Stimulated activated CD8-positive, alpha-beta memory T cell treated with anti-CD3 and anti-CD28 coated beads, Interleukin-4, amount 100 ng/mL, for 1 hour (primary cell): Measurements from ENCODE around the gene SOX13.

Experiments
- DNase-seq, 2 donors: peaks; one replicate each; pipeline ENCODE4 v3.0.0-alpha.2; 2020; ENCODE audit warnings: low read depth in 2 of 2, low spot score in 1 of 2

The SOX13 gene

GRCh38 chr1:204062106-204062505 lies 10.8 kb upstream of the SOX13 start:
- DNase-seq = no peak

- no peak for DNase-seq
Observed at GRCh38 chr1:204065174-204065985, 7.5 kb upstream of the SOX13 start.

- no peak for DNase-seq
Observed at GRCh38 chr1:204065986-204066300, 7.0 kb upstream of the SOX13 start.

- no peak for DNase-seq
Observed at GRCh38 chr1:204067935-204068334, 5.0 kb upstream of the SOX13 start.

GRCh38 chr1:204069887-204070286 lies 3.0 kb upstream of the SOX13 start:
- DNase-seq = no peak

- DNase-seq = no peak
Observed at GRCh38 chr1:204070895-204071294, 2.0 kb upstream of the SOX13 start.

- DNase-seq = no peak
Observed at GRCh38 chr1:204073837-204074273, 940 bp downstream of the SOX13 start.

- no peak for DNase-seq
Observed at GRCh38 chr1:204074274-204075138, 1.6 kb downstream of the SOX13 start.

- DNase-seq = no peak
Observed at GRCh38 chr1:204075139-204075521, 2.2 kb downstream of the SOX13 start.

GRCh38 chr1:204075890-204076846 lies 3.3 kb downstream of the SOX13 start:
- no peak for DNase-seq

- DNase-seq = no peak
Observed at GRCh38 chr1:204076891-204077290, 4.0 kb downstream of the SOX13 start.

GRCh38 chr1:204077979-204078696 lies 5.2 kb downstream of the SOX13 start:
- DNase-seq = no peak

GRCh38 chr1:204079608-204079999 lies 6.7 kb downstream of the SOX13 start:
- DNase-seq = no peak

GRCh38 chr1:204080163-204080903 lies 7.4 kb downstream of the SOX13 start:
- DNase-seq = no peak

- DNase-seq = no peak
Observed at GRCh38 chr1:204081164-204081790, 8.4 kb downstream of the SOX13 start.

GRCh38 chr1:204081791-204082513 lies 9.0 kb downstream of the SOX13 start:
- no peak for DNase-seq

- DNase-seq = no peak
Observed at GRCh38 chr1:204083491-204083890, 10.6 kb downstream of the SOX13 start.

- DNase-seq = no peak
Observed at GRCh38 chr1:204084247-204084772, 11.4 kb downstream of the SOX13 start.

- DNase-seq = no peak
Observed at GRCh38 chr1:204085876-204086275, 13.0 kb downstream of the SOX13 start.
